HCT116 (cell line): ENCODE measurements around the gene OLFML2A. TPM values are rescaled to one million over a fixed set of nuclear protein-coding genes. Genes with fewer than 3 reads are reported as not detected.

ENCODE experiments used
- ATAC-seq: fragments of 200-7000 bp; cut with Tn5 transposase; 2 replicates; pipeline ENCODE4 v1.9.1; 2020; ENCODE audit warnings: mild to moderate bottlenecking, moderate library complexity
- BruUV-seq: library from RNA; stranded (reverse); fragments of 400-500 nt; replicated peaks from 2 replicates; lab custom pipeline; 2021; lab: Mats Ljungman, UMichigan
- CTCF ChIA-PET: fragments of 300-600 bp; sonication (Branson Sonifier 250); formaldehyde crosslinking; loops from one replicate; lab custom pipeline; 2021; ENCODE audit warnings: antibody characterized with exemption; lab: Charles Lee
- POLR2A ChIA-PET: fragments of 300-600, 350-600 bp; sonication (Branson Sonifier 250); formaldehyde crosslinking; loops from one replicate; lab custom pipeline; 2021; ENCODE audit warnings: antibody characterized with exemption; lab: Charles Lee
- RAD21 ChIA-PET, 2 experiments: fragments of 300-600 bp; sonication (Branson Sonifier 250); formaldehyde crosslinking; loops; one replicate each; lab custom pipeline; 2023; ENCODE audit warnings: low total read pairs in 2 of 2; ENCODE audit not compliant: uncharacterized antibody in 2 of 2, unreplicated experiment in 2 of 2, low non-redundant PET in 1 of 2; lab: Charles Lee
- DNase-seq: peaks from one replicate; pipeline ENCODE4 v3.0.0-alpha.2; 2010; ENCODE audit warnings: low read depth, low spot score
- H2AFZ ChIP-seq: fragments of 200-600 bp; shearing (Covaris generic), sonication (generic); 2 replicates; pipeline ENCODE4 v1.6.1; 2017; ENCODE audit warnings: low read depth, mixed run types, mixed read lengths, antibody characterized with exemption, low read length; ENCODE audit not compliant: poor library complexity, severe bottlenecking
- H3K27ac ChIP-seq: 2 replicates; pipeline ENCODE4 v1.5.1; 2012; ENCODE audit warnings: low read depth, low read length
- H3K27me3 ChIP-seq: fragments of 200-600 bp; sonication (generic); 2 replicates; pipeline ENCODE4 v1.6.1; 2016; ENCODE audit warnings: mixed run types, low read length, mixed read lengths; ENCODE audit not compliant: insufficient read depth
- H3K36me3 ChIP-seq, 2 experiments: fragments of 200-500 bp in 1 of 2; fragments of 200-600 bp in 1 of 2; sonication (Bioruptor generic) in 1 of 2; sonication (generic) in 1 of 2; 2 replicates each; pipeline versions ENCODE4 v1.5.1 to v1.6.1; 2014 to 2016; ENCODE audit warnings: low read length in 2 of 2, inconsistent platforms in 1 of 2, mixed read lengths in 1 of 2, mixed run types in 1 of 2; ENCODE audit not compliant: insufficient read depth in 2 of 2, control insufficient read depth in 1 of 2
- H3K4me1 ChIP-seq, 2 experiments: fragments of 200-600 bp in 1 of 2; sonication (generic) in 1 of 2; 2 replicates each; pipeline versions ENCODE4 v1.5.1 to v1.6.1; 2012 to 2017; ENCODE audit warnings: low read length in 2 of 2, inconsistent platforms in 1 of 2, mild to moderate bottlenecking in 1 of 2, mixed read lengths in 1 of 2, mixed run types in 1 of 2, moderate library complexity in 1 of 2; ENCODE audit not compliant: insufficient read depth in 2 of 2, control insufficient read depth in 1 of 2
- H3K4me2 ChIP-seq: fragments of 200-600 bp; sonication (generic); 2 replicates; pipeline ENCODE4 v1.6.1; 2017; ENCODE audit warnings: mixed run types, low read length, mixed read lengths
- H3K4me3 ChIP-seq, 2 experiments: fragments of 200-600 bp in 1 of 2; sonication (generic) in 1 of 2; replicated peaks in 1 of 2; 2 replicates each; pipeline ENCODE4 v1.5.1; 2011 to 2016; ENCODE audit warnings: low read length in 2 of 2, control low read depth in 1 of 2, low read depth in 1 of 2, mild to moderate bottlenecking in 1 of 2, mixed read lengths in 1 of 2, mixed run types in 1 of 2
- H3K79me2 ChIP-seq: fragments of 200-600 bp; sonication (generic); 2 replicates; pipeline ENCODE4 v1.6.1; 2017; ENCODE audit warnings: mild to moderate bottlenecking, mixed run types, low read length, moderate library complexity, mixed read lengths; ENCODE audit not compliant: insufficient read depth
- H3K9ac ChIP-seq: fragments of 200-600 bp; sonication (generic); 2 replicates; pipeline ENCODE4 v1.6.1; 2016; ENCODE audit warnings: low read length, mixed read lengths
- H3K9me2 ChIP-seq: fragments of 200-600 bp; sonication (generic), shearing (Covaris generic); 2 replicates; pipeline ENCODE4 v1.6.1; 2017; ENCODE audit warnings: mixed run types, mild to moderate bottlenecking, moderate library complexity; ENCODE audit not compliant: insufficient read depth
- H3K9me3 ChIP-seq, 2 experiments: fragments of 200-500 bp in 1 of 2; fragments of 200-600 bp in 1 of 2; sonication (Bioruptor generic) in 1 of 2; sonication (generic) in 1 of 2; 2 replicates each; pipeline ENCODE4 v1.6.1; 2014 to 2017; ENCODE audit warnings: low read length in 2 of 2, mixed read lengths in 2 of 2, inconsistent platforms in 1 of 2, low read depth in 1 of 2, mild to moderate bottlenecking in 1 of 2, mixed run types in 1 of 2, moderate library complexity in 1 of 2; ENCODE audit not compliant: control insufficient read depth in 1 of 2, insufficient read depth in 1 of 2
- H4K20me1 ChIP-seq: fragments of 200-600 bp; sonication (generic), shearing (Covaris generic); 2 replicates; pipeline ENCODE4 v1.6.1; 2017; ENCODE audit warnings: mixed run types, mild to moderate bottlenecking, moderate library complexity; ENCODE audit not compliant: insufficient read depth
- ATF3 ChIP-seq: IDR thresholded peaks from 2 replicates; pipeline ENCODE4 v1.6.1; 2012
- EZH2phosphoT487 ChIP-seq: fragments of 200-600 bp; IDR thresholded peaks from 2 replicates; pipeline ENCODE4 v1.6.1; 2018; ENCODE audit warnings: antibody characterized with exemption, borderline replicate concordance
- MAX ChIP-seq: IDR thresholded peaks from 2 replicates; pipeline ENCODE4 v1.6.1; 2012
- REST ChIP-seq: IDR thresholded peaks from 2 replicates; pipeline ENCODE4 v1.6.1; 2012; ENCODE audit warnings: low read depth
- ZFX ChIP-seq: fragments of 450-650 bp; IDR thresholded peaks from 2 replicates; pipeline ENCODE4 v1.6.1; 2017
- intact Hi-C: fragments of 100-400 bp; cut with micrococcal nuclease; formaldehyde crosslinking; loops from 2 replicates; pipeline ENCODE4 v1.10.0; 2022
- total RNA-seq: library from RNA; stranded (reverse); gene quantifications from one replicate; pipeline ENCODE4 v1.2.1, GENCODE V29; 2021; ENCODE audit not compliant: unreplicated experiment

The OLFML2A gene
- total RNA-seq, 1 experiment from 2014 or later = 6.3 TPM

DNA sequence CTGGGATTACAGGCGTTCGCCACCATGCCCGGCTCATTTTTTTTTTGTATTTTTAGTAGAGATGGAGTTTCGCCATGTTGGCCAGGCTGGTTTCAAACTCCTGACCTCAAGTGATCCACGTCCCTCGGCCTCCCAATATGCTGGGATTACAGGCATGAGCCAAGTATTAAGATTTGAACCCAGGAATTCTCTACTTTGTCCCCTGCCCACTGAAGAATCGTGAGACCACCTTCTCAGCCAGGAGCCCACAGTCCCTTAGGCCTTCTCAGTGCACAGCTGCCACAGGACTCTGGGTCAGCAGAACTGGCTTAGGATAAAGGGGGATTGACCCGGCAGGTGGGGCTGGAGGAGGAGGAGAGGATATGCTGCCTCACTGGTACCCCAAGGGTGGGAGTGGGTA is 13.4 kb downstream of the OLFML2A start:
- H3K27ac ChIP-seq = no peak overlapping the region
- H2AFZ ChIP-seq = no peak overlapping the region
- intact Hi-C loops = no loop called here
- ATAC-seq (no peak), DNase-seq (no peak)
- peaks cover 3 to 20% of the 10 kb centered on the region in 2 experiments; a peak in 3 of 4 replicates for H3K4me1 ChIP-seq
- no peaks in the 10 kb centered on the region for H3K36me3 ChIP-seq
- RAD21 ChIA-PET = no interaction called here
- no peaks in the 10 kb centered on the region for H3K9me2 ChIP-seq
- no peak overlapping the region for H3K4me3 ChIP-seq
- no TSS peak for BruUV-seq
- TF ChIP-seq ATF3 = no peak
- no peak for TF ChIP-seq ZFX
- TF ChIP-seq MAX = no peak
- TF ChIP-seq EZH2phosphoT487 = no peak
- TF ChIP-seq REST = no peak
- H3K4me2 ChIP-seq = no peak overlapping the region
- POLR2A ChIA-PET = no interaction called here
- CTCF ChIA-PET = interaction anchor here (1.8 to 2.8 kb wide), 2 partner anchors 11 to 62 kb away, joined by 6 to 13 read pairs; partner anchors contain the start of gene WDR38
- H3K27me3 ChIP-seq = no peaks in the 10 kb centered on the region
- H4K20me1 ChIP-seq = no peaks in the 10 kb centered on the region
- no peaks in the 10 kb centered on the region for H3K9me3 ChIP-seq
- no peaks in the 10 kb centered on the region for H3K79me2 ChIP-seq
- H3K9ac ChIP-seq = no peak overlapping the region
